Measurements from ENCODE around the gene CALN1. TPM values are rescaled to one million over a fixed set of nuclear protein-coding genes. Genes with fewer than 3 reads are reported as not detected.

Gene CALN1
- total RNA-seq, 2 donors from 2014 or later = 1.1 to 1.2 TPM

DNA sequence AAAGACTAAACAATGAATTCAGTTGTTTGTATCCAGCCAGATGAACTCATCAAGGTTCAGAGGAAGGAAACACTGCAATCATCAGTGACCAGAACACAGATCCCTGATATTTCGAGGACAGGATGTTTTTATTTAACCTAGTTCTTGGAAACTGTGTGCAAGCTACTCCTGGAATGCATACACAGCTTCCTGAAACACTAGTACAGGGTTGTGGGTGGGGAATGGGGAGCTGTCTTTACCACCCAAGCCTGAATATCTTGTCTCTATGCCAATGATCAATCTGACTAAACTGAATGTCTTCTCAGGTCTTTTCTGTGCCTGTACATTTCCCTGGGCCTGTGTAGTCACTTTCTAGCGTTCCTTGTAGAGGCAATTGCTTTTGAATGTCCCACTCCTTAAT is 374.6 kb downstream of the CALN1 start:
- H3K4me1 ChIP-seq (replicated peaks) = no peaks in the 10 kb centered on the region
- 72% methylated on average over 2 of the region's 2 CpGs for WGBS
- no peaks in the 10 kb centered on the region for H3K9me3 ChIP-seq
- H3K27me3 ChIP-seq (replicated peaks; ENCODE audit: insufficient read depth) = no peaks in the 10 kb centered on the region
- no peak overlapping the region for H3K27ac ChIP-seq
- intact Hi-C loops (cut with DNase I) = no loop called here
- TF ChIP-seq POLR2A (IDR thresholded peaks at IDR 0.05) (no peak), POLR2AphosphoS5 (IDR thresholded peaks at IDR 0.05) (no peak)
- TF ChIP-seq, protein P1, sequence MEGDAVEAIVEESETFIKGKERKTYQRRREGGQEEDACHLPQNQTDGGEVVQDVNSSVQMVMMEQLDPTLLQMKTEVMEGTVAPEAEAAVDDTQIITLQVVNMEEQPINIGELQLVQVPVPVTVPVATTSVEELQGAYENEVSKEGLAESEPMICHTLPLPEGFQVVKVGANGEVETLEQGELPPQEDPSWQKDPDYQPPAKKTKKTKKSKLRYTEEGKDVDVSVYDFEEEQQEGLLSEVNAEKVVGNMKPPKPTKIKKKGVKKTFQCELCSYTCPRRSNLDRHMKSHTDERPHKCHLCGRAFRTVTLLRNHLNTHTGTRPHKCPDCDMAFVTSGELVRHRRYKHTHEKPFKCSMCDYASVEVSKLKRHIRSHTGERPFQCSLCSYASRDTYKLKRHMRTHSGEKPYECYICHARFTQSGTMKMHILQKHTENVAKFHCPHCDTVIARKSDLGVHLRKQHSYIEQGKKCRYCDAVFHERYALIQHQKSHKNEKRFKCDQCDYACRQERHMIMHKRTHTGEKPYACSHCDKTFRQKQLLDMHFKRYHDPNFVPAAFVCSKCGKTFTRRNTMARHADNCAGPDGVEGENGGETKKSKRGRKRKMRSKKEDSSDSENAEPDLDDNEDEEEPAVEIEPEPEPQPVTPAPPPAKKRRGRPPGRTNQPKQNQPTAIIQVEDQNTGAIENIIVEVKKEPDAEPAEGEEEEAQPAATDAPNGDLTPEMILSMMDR (IDR thresholded peaks at IDR 0.05) = no peak
- no peak for DNase-seq (ENCODE audit: low spot score)
- no peak overlapping the region for H3K4me3 ChIP-seq
- no peaks in the 10 kb centered on the region for H3K36me3 ChIP-seq

DNA sequence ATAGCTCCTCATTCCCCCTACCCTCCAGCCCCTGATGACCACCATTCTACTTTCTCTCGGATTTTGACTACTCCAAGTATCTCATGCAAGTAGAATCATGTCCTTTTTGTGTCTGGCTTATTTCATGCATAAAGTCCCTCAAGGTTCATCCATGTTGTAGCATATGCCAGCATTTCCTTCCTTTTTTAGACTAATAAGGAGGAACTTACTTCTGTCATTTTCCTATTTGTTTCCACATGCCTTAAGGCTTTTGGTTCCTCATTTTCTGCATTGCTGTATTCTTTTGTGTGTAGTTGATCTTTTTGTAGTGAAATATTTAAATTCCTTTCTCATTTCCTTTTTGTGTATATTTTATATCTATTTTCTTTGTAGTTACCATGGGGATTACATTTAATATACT is 376.9 kb downstream of the CALN1 start:
- intact Hi-C loops (cut with DNase I) = no loop called here
- Histone ChIP-seq H3K9me3 (no peaks in the 10 kb centered on the region), H3K4me1 (replicated peaks) (no peaks in the 10 kb centered on the region), H3K27me3 (replicated peaks; ENCODE audit: insufficient read depth) (no peaks in the 10 kb centered on the region), H3K36me3 (no peaks in the 10 kb centered on the region), H3K27ac (no peak overlapping the region), H3K4me3 (no peak overlapping the region)
- no peak for DNase-seq (ENCODE audit: low spot score)
- TF ChIP-seq POLR2AphosphoS5 (IDR thresholded peaks at IDR 0.05) = no peak
- no peak for TF ChIP-seq POLR2A (IDR thresholded peaks at IDR 0.05)
- TF ChIP-seq, protein P1 (IDR thresholded peaks at IDR 0.05) = no peak
- 61% methylated on average over 1 of the region's 1 CpG for WGBS

DNA sequence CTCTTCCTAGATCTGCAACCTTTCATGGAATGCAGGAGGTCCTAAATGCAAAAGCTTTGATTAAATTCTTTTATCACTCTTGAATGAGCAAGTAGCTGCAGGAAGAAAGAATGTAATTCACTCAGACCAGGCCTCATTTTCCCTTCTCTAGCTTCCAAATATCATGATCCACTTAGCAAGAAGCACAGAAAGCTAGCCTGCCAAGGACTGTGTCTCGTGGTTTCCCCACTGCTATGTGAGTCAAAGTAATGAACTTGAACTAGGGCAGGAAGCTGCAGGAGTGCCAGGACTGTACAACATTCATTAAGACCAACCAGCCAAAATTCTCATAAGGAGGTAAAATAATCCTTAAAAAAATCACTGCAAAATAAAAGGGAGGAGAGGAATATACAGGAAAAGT is 379.2 kb downstream of the CALN1 start:
- WGBS = 29% methylated on average over 1 of the region's 1 CpG
- no peak overlapping the region for H3K27ac ChIP-seq

DNA sequence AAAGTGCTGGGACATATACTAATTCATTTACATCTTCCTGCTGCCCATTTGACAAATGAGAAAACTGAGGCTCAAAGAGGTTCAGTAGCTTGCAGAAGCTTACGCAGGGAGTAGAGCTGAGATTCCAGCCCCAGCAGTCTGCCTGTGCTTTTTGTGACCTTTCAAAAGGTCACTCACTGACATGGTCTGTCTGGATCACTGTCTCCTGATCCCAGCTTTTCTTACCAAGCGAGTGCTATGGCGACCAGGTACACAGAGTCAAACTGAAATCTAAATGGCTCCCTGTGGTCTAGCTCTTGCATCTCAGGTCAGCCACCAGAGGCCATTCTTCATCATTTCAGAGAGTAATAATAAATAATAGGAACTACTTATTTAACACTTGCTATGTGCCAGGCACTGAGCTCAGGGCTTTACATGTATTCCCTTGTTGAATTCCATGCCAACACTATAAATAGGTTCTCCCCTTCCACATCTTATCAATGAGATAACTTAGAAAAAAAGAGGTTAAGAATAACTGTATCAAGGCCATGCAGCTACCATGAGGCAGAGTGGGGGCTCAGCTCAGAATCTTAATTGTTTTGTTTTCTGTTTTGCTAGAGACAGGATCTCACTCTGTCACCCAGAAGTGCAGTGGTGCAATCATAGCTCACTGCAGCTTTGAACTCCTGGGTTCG is 381.0 kb downstream of the CALN1 start:
- no peaks in the 10 kb centered on the region for H3K9me3 ChIP-seq
- H3K27me3 ChIP-seq (replicated peaks; ENCODE audit: insufficient read depth) = no peaks in the 10 kb centered on the region
- intact Hi-C loops (cut with DNase I) = no loop called here
- H3K27ac ChIP-seq = no peak overlapping the region
- WGBS = 91% methylated on average over 4 of the region's 4 CpGs
- no peak for DNase-seq (ENCODE audit: low spot score)
- H3K4me1 ChIP-seq (replicated peaks) = no peaks in the 10 kb centered on the region
- no peak overlapping the region for H3K4me3 ChIP-seq
- TF ChIP-seq POLR2A (IDR thresholded peaks at IDR 0.05) (no peak), POLR2AphosphoS5 (IDR thresholded peaks at IDR 0.05) (no peak)
- no peaks in the 10 kb centered on the region for H3K36me3 ChIP-seq

More for the DNA sequence above, 379.2 kb downstream of the CALN1 start:
- no peaks in the 10 kb centered on the region for H3K36me3 ChIP-seq
- no peak overlapping the region for H3K4me3 ChIP-seq
- no peak for TF ChIP-seq POLR2A (IDR thresholded peaks at IDR 0.05)
- TF ChIP-seq, protein P1 (IDR thresholded peaks at IDR 0.05) = no peak
- no peak for TF ChIP-seq POLR2AphosphoS5 (IDR thresholded peaks at IDR 0.05)
- no peaks in the 10 kb centered on the region for H3K9me3 ChIP-seq
- intact Hi-C loops (cut with DNase I) = no loop called here
- DNase-seq (ENCODE audit: low spot score) = no peak
- no peaks in the 10 kb centered on the region for H3K4me1 ChIP-seq (replicated peaks)
- H3K27me3 ChIP-seq (replicated peaks; ENCODE audit: insufficient read depth) = no peaks in the 10 kb centered on the region

DNA sequence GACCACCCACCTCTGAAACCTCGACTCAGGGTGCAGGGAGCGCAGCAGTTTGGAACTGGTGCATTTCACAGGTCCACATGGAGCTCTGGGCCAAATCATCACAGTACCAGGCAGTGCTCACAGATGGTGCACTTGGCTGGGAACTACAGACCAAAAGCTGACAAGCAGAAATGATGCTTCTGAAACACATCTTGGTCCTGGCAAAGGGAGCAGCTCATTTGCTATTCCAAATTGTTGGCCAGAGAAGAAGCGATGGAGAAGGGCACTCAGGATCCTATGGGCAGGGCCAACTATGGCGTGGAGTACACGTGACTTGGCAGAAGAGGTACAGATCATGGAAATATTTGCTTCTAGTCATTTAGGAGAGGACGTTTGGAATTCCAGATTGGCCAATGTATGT is 383.9 kb downstream of the CALN1 start:
- intact Hi-C loops (cut with DNase I) = no loop called here
- Histone ChIP-seq H3K27me3 (replicated peaks; ENCODE audit: insufficient read depth) (no peaks in the 10 kb centered on the region), H3K27ac (no peak overlapping the region), H3K4me3 (no peak overlapping the region), H3K4me1 (replicated peaks) (no peaks in the 10 kb centered on the region), H3K36me3 (no peaks in the 10 kb centered on the region), H3K9me3 (no peaks in the 10 kb centered on the region)
- 88% methylated on average over 6 of the region's 6 CpGs for WGBS
- DNase-seq (ENCODE audit: low spot score) = no peak
- TF ChIP-seq, protein P1 (IDR thresholded peaks at IDR 0.05) = no peak
- TF ChIP-seq POLR2AphosphoS5 (IDR thresholded peaks at IDR 0.05) = no peak
- no peak for TF ChIP-seq POLR2A (IDR thresholded peaks at IDR 0.05)

Data from prostate gland (tissue), 2 donors.